GM23248 (cell line): Measurements from ENCODE around the gene RSAD2.

Source experiments
- EZH2 ChIP-seq: fragments of 200-600 bp; sonication (generic); IDR thresholded peaks from 2 replicates; pipeline ENCODE4 v1.6.1; 2018; ENCODE audit warnings: antibody characterized with exemption, mild to moderate bottlenecking; ENCODE audit not compliant: insufficient read depth, poor library complexity, severe bottlenecking
- EZH2phosphoT487 ChIP-seq: fragments of 200-600 bp; sonication (generic); IDR thresholded peaks from 2 replicates; pipeline ENCODE4 v1.6.1; 2018; ENCODE audit warnings: antibody characterized with exemption, moderate library complexity, mild to moderate bottlenecking, low read depth; ENCODE audit not compliant: insufficient read depth

GRCh38 chr2:6914828-6915227, 37.3 kb downstream of the RSAD2 start:
- no peak for TF ChIP-seq EZH2phosphoT487
- no peak for TF ChIP-seq EZH2
